Measurements from ENCODE around the gene BRINP1. TPM values are rescaled to one million over a fixed set of nuclear protein-coding genes. Genes with fewer than 3 reads are reported as not detected.

The BRINP1 gene
- total RNA-seq, 4 donors from 2014 or later, result 0.11 to 4.3 (median 0.78) TPM

DNA sequence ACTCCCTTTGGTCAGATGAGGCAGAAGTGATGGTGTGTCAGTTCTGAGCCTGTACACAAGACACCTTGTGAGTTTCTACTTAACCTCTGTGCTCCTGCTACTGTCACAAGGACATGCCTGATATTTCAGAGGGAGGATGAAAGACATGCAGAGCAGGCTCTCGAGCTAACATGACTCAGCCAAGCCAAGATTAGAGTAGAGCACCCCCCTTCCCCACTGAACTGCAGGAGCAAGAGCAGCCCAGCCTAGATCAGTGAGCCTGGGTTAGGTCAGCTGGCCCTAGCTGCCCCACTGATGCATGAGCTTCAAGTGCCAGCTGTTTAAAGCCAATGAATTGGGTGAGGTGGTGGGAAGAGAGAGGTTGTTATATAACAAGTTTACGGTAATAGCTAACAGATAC, 36.7 kb downstream of the BRINP1 start:
- Histone ChIP-seq H3K9me3 (peaks cover 0 to 9% (median 0%) of the 10 kb centered on the region in 3 donors), H3K36me3 (no peaks in the 10 kb centered on the region), H3K27ac (no peak overlapping the region), H3K4me1 (no peaks in the 10 kb centered on the region), H3K4me3 (no peak overlapping the region), H3K27me3 (peaks cover 0 to 2% (median 0%) of the 10 kb centered on the region in 4 donors)
- intact Hi-C loops (cut with DNase I), result no loop called here
- WGBS, 2 donors, result 64 to 93% methylated on average over 1 to 2 of the region's 2 CpGs
- no peak for TF ChIP-seq POLR2A (IDR thresholded peaks at IDR 0.05)
- TF ChIP-seq, protein P1, sequence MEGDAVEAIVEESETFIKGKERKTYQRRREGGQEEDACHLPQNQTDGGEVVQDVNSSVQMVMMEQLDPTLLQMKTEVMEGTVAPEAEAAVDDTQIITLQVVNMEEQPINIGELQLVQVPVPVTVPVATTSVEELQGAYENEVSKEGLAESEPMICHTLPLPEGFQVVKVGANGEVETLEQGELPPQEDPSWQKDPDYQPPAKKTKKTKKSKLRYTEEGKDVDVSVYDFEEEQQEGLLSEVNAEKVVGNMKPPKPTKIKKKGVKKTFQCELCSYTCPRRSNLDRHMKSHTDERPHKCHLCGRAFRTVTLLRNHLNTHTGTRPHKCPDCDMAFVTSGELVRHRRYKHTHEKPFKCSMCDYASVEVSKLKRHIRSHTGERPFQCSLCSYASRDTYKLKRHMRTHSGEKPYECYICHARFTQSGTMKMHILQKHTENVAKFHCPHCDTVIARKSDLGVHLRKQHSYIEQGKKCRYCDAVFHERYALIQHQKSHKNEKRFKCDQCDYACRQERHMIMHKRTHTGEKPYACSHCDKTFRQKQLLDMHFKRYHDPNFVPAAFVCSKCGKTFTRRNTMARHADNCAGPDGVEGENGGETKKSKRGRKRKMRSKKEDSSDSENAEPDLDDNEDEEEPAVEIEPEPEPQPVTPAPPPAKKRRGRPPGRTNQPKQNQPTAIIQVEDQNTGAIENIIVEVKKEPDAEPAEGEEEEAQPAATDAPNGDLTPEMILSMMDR (IDR thresholded peaks at IDR 0.05), result no peak
- DNase-seq, result no peak

DNA sequence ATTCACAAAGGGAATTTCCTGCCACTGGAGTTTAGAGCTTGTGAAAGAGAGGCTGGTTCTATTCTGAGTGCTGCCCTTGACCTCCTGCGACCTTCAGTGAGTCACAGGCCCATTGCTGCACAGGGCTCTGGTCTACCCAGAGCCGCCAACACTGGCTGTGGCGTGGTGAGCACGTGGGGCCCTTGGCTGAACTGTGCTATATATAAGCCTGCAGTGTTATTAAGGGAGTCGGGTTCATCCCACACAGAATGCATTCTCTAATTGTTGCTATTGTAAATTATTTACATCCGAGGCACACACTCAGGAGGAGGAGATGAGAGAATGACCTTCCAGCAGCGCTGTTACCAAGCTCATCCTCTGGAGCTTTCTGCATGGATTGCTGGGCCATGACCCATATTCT, 47.1 kb downstream of the BRINP1 start:
- H3K27ac ChIP-seq, result no peak overlapping the region
- no peaks in the 10 kb centered on the region for H3K27me3 ChIP-seq
- no peak overlapping the region for H3K4me3 ChIP-seq
- no peaks in the 10 kb centered on the region for H3K4me1 ChIP-seq
- no peak for TF ChIP-seq POLR2A (IDR thresholded peaks at IDR 0.05)
- TF ChIP-seq, protein P1 (IDR thresholded peaks at IDR 0.05), result no peak
- WGBS, 2 donors, result 53 to 78% methylated on average over 6 to 7 of the region's 7 CpGs
- no peak for DNase-seq
- H3K9me3 ChIP-seq, result no peaks in the 10 kb centered on the region
- no peaks in the 10 kb centered on the region for H3K36me3 ChIP-seq
- intact Hi-C loops (cut with DNase I), result no loop called here

DNA sequence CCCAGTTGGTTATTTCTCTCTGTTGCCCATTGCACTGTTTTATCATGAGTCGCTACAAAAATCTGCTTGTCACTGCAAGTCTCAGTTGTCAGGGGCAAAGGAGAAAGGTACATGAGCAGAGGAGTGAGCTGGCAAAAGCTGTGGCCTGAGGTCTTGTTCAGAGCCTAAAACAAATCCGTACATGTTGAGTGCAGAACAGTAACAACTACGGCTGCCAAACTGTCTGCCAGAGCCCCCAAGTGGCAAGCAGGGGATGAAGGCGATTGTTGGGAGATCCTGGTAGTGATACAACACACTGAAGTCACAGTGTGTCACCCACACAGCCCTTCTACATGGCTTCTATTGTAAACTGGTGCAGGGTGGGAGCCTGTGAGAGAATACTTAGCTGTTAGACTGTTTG, 50.9 kb downstream of the BRINP1 start:
- H3K27ac ChIP-seq, result no peak overlapping the region
- H3K9me3 ChIP-seq, result no peaks in the 10 kb centered on the region
- H3K27me3 ChIP-seq, result no peaks in the 10 kb centered on the region
- intact Hi-C loops (cut with DNase I), result no loop called here
- DNase-seq, result no peak
- H3K36me3 ChIP-seq, result no peaks in the 10 kb centered on the region
- H3K4me1 ChIP-seq, result no peaks in the 10 kb centered on the region
- H3K4me3 ChIP-seq, result no peak overlapping the region
- TF ChIP-seq POLR2A (IDR thresholded peaks at IDR 0.05), result no peak
- TF ChIP-seq, protein P1 (IDR thresholded peaks at IDR 0.05), result no peak
- WGBS, 2 donors, result 13 to 30% methylated on average over 4 of the region's 4 CpGs

DNA sequence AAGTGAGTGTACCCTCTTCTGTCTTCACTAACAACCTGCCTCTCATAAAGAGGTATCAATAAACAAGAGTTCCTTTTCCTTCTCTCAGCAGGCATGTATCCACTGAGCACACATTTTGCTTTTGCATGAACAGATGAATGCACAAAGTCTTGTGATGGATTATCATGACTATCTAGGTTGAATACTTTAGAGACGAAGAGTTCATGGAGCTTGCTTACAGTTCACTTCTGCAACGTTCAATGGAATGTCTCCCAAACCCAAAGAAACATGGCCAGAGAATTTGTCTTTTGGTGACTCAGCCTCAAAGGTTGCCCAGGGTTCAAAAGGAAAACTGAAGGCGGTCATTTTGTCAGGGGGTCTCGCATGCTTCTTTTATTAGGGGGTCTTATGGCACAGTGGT, 55.4 kb downstream of the BRINP1 start:
- DNase-seq, result no peak
- 78 to 82% methylated on average over 4 of the region's 4 CpGs for WGBS, 2 donors
- H3K4me3 ChIP-seq, result no peak overlapping the region

DNA sequence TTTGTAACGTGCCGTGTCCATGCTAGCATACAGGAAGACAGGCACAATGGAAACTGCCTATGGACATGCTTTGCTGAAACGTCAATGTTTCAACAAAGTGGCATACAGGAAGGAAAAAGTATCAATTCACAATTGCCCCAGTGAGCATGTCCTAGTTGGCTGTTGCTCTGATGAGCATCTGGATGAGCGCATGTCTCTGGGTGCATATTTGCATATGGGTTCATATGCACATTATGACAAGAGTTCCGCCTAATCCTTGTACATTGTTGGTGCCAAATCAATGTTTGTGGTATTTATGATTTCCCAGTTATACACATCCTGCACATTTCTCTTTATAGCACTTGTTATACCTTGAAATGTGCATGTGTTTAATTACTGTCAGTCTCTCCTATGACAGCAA, 58.5 kb downstream of the BRINP1 start:
- intact Hi-C loops (cut with DNase I), result no loop called here
- Histone ChIP-seq H3K9me3 (no peaks in the 10 kb centered on the region), H3K4me3 (no peak overlapping the region), H3K4me1 (no peaks in the 10 kb centered on the region), H3K27me3 (no peaks in the 10 kb centered on the region), H3K36me3 (no peaks in the 10 kb centered on the region), H3K27ac (no peak overlapping the region)
- TF ChIP-seq POLR2A (IDR thresholded peaks at IDR 0.05), result no peak
- TF ChIP-seq, protein P1 (IDR thresholded peaks at IDR 0.05), result no peak
- DNase-seq, result no peak
- 51 to 55% methylated on average over 5 of the region's 5 CpGs for WGBS, 2 donors

More for the DNA sequence above, 55.4 kb downstream of the BRINP1 start:
- Histone ChIP-seq H3K9me3 (no peaks in the 10 kb centered on the region), H3K27me3 (no peaks in the 10 kb centered on the region), H3K36me3 (no peaks in the 10 kb centered on the region), H3K4me1 (no peaks in the 10 kb centered on the region), H3K27ac (no peak overlapping the region)
- no peak for TF ChIP-seq POLR2A (IDR thresholded peaks at IDR 0.05)
- TF ChIP-seq, protein P1 (IDR thresholded peaks at IDR 0.05), result no peak
- intact Hi-C loops (cut with DNase I), result no loop called here
